Panc1 (cell line): ENCODE results near the gene NREP. TPM values are rescaled to one million over a fixed set of nuclear protein-coding genes. Genes with fewer than 3 reads are reported as not detected.

ENCODE experiments used
- ATAC-seq: fragments of 200-7000 bp; cut with Tn5 transposase; 2 replicates; pipeline ENCODE4 v1.9.1; 2020; ENCODE audit warnings: mild to moderate bottlenecking, moderate library complexity
- BruUV-seq: library from RNA; stranded (reverse); fragments of 400-500 nt; replicated peaks from 2 replicates; lab custom pipeline; 2021; lab: Mats Ljungman, UMichigan
- CTCF ChIA-PET: fragments of 300-600 bp; sonication (Branson Sonifier 250); formaldehyde crosslinking; loops from one replicate; lab custom pipeline; 2022; ENCODE audit warnings: antibody characterized with exemption; lab: Charles Lee
- POLR2A ChIA-PET: fragments of 300-600 bp; sonication (Branson Sonifier 250); formaldehyde crosslinking; loops from one replicate; lab custom pipeline; 2022; ENCODE audit warnings: antibody characterized with exemption; lab: Charles Lee
- DNase-seq: peaks from one replicate; pipeline ENCODE4 v3.0.0-alpha.2; 2010; ENCODE audit warnings: low read depth, low spot score
- H3K27ac ChIP-seq: 2 replicates; pipeline ENCODE4 v1.5.1; 2011; ENCODE audit warnings: mild to moderate bottlenecking, low read length, inconsistent platforms
- H3K27me3 ChIP-seq: fragments of 200-500 bp; sonication (Bioruptor generic); 2 replicates; pipeline ENCODE4 v1.6.0; 2014; ENCODE audit warnings: low read length, inconsistent platforms; ENCODE audit not compliant: control insufficient read depth, insufficient read depth
- H3K36me3 ChIP-seq: fragments of 200-500 bp; sonication (Bioruptor generic); 2 replicates; pipeline ENCODE4 v1.5.1; 2014; ENCODE audit warnings: inconsistent platforms, mild to moderate bottlenecking, low read length, moderate library complexity; ENCODE audit not compliant: control insufficient read depth, insufficient read depth
- H3K4me1 ChIP-seq: 2 replicates; pipeline ENCODE4 v1.5.1; 2011; ENCODE audit warnings: inconsistent platforms, mild to moderate bottlenecking, low read length, moderate library complexity; ENCODE audit not compliant: control insufficient read depth, insufficient read depth
- H3K4me3 ChIP-seq, 2 experiments: 2 replicates each; pipeline ENCODE4 v1.5.1; 2011 to 2012; ENCODE audit warnings: low read depth in 2 of 2, low read length in 2 of 2, mild to moderate bottlenecking in 2 of 2, inconsistent platforms in 1 of 2, moderate library complexity in 1 of 2
- H3K9me3 ChIP-seq: fragments of 200-500 bp; sonication (Bioruptor generic); 2 replicates; pipeline ENCODE4 v1.5.1; 2014; ENCODE audit warnings: low read depth, mild to moderate bottlenecking, inconsistent platforms, low read length, moderate library complexity; ENCODE audit not compliant: control insufficient read depth, insufficient read depth
- CTCF ChIP-seq: fragments of 450-650 bp; IDR thresholded peaks from 2 replicates; pipeline ENCODE4 v1.5.1; 2017; ENCODE audit warnings: mild to moderate bottlenecking
- POLR2AphosphoS5 ChIP-seq: IDR thresholded peaks from 2 replicates; pipeline ENCODE4 v1.6.1; 2012; ENCODE audit warnings: mild to moderate bottlenecking, low read depth, low read length, moderate library complexity
- REST ChIP-seq, 2 experiments: IDR thresholded peaks; 2 replicates each; pipeline ENCODE4 v1.6.1; 2011 to 2012; ENCODE audit warnings: low read depth in 2 of 2, control low read depth in 1 of 2, low read length in 1 of 2, mild to moderate bottlenecking in 1 of 2, moderate library complexity in 1 of 2; ENCODE audit not compliant: insufficient read depth in 1 of 2
- SIN3A ChIP-seq: IDR thresholded peaks from 2 replicates; pipeline ENCODE4 v1.6.1; 2012; ENCODE audit warnings: low read depth, mild to moderate bottlenecking, low read length, moderate library complexity, borderline replicate concordance; ENCODE audit not compliant: insufficient read depth
- TCF7L2 ChIP-seq: IDR thresholded peaks from 2 replicates; pipeline ENCODE4 v1.6.1; 2011; ENCODE audit warnings: mild to moderate bottlenecking, low read depth, low read length, inconsistent platforms
- in situ Hi-C: cut with HindIII; loops from 2 replicates; pipeline ENCODE4 v1.10.0; 2016; ENCODE audit warnings: low sequenced_read_pairs, low pct_unique_long_range_greater_than_20kb
- intact Hi-C: fragments of 100-400 bp; cut with micrococcal nuclease; formaldehyde crosslinking; loops from one replicate; pipeline ENCODE4 v1.10.0; 2022; ENCODE audit not compliant: unreplicated experiment
- total RNA-seq: library from RNA; stranded (reverse); gene quantifications from one replicate; pipeline ENCODE4 v1.2.1, GENCODE V29; 2021; ENCODE audit not compliant: unreplicated experiment

The NREP gene
- total RNA-seq, 1 experiment from 2014 or later, result 4.9 TPM

GRCh38 chr5:111739416-111739815 lies 17.6 kb downstream of the NREP start:
- DNase-seq (no peak), ATAC-seq (no peak)
- Histone ChIP-seq H3K9me3 (no peaks in the 10 kb centered on the region), H3K4me1 (no peaks in the 10 kb centered on the region), H3K27me3 (no peaks in the 10 kb centered on the region), H3K36me3 (no peaks in the 10 kb centered on the region), H3K4me3 (no peak overlapping the region), H3K27ac (no peak overlapping the region)
- ChIA-PET CTCF (no interaction called here), POLR2A (no interaction called here)
- TF ChIP-seq POLR2AphosphoS5 (no peak), REST (IDR thresholded peaks at IDR 0.05; ENCODE audit: insufficient read depth in 1 of 2, low read depth in 2 of 2, low read length in 1 of 2) (no peak), CTCF (no peak), TCF7L2 (no peak), SIN3A (no peak)
- in situ Hi-C loops (no loop called here), intact Hi-C loops (no loop called here)
- BruUV-seq, result no TSS peak

GRCh38 chr5:111738118-111738517 lies 18.9 kb downstream of the NREP start:
- TF ChIP-seq POLR2AphosphoS5, result no peak
- no peak for TF ChIP-seq TCF7L2
- no peak for TF ChIP-seq SIN3A
- TF ChIP-seq CTCF, result no peak
- TF ChIP-seq REST (IDR thresholded peaks at IDR 0.05; ENCODE audit: insufficient read depth in 1 of 2, low read depth in 2 of 2, low read length in 1 of 2), result no peak
- Histone ChIP-seq H3K27ac (no peak overlapping the region), H3K27me3 (no peaks in the 10 kb centered on the region), H3K9me3 (no peaks in the 10 kb centered on the region), H3K4me3 (no peak overlapping the region), H3K36me3 (no peaks in the 10 kb centered on the region), H3K4me1 (no peaks in the 10 kb centered on the region)
- POLR2A ChIA-PET, result no interaction called here
- intact Hi-C loops (no loop called here), in situ Hi-C loops (no loop called here)
- CTCF ChIA-PET, result no interaction called here
- BruUV-seq, result no TSS peak
- DNase-seq (no peak), ATAC-seq (no peak)
